Epithelial cell of proximal tubule (primary cell): ENCODE data around the gene FRMD8. TPM values are rescaled to one million over a fixed set of nuclear protein-coding genes. Genes with fewer than 3 reads are reported as not detected.

ENCODE experiments used
- DNase-seq: peaks from one replicate; pipeline ENCODE4 v3.0.0-alpha.2; 2011; ENCODE audit warnings: low read depth
- H3K4me3 ChIP-seq: 2 replicates; pipeline ENCODE4 v1.5.1; 2011; ENCODE audit warnings: low read depth, mild to moderate bottlenecking, low read length
- CTCF ChIP-seq: conservative IDR thresholded peaks from 2 replicates; pipeline ENCODE4 v1.5.1; 2012; ENCODE audit warnings: low read depth, mild to moderate bottlenecking, low read length
- total RNA-seq: library from RNA; depleted of rRNA; stranded (reverse); fragments of >200 nt; gene quantifications from 2 replicates; pipeline ENCODE4 v1.2.3, GENCODE V29; 2015

FRMD8 gene
- total RNA-seq, 1 donor from 2014 or later, result 43.5 TPM

- H3K4me3 ChIP-seq, result no peak overlapping the region
- no peak for TF ChIP-seq CTCF
- no peak for DNase-seq
Observed at GRCh38 chr11:65384301-65384889, 2.0 kb upstream of the FRMD8 start.

- no peak for TF ChIP-seq CTCF
- H3K4me3 ChIP-seq, result peak overlapping the region; percentile 1
- DNase-seq, result no peak
Observed at GRCh38 chr11:65388731-65389130, 2.3 kb downstream of the FRMD8 start.

GRCh38 chr11:65389294-65389980, 3.0 kb downstream of the FRMD8 start:
- no peak overlapping the region for H3K4me3 ChIP-seq
- no peak for TF ChIP-seq CTCF
- DNase-seq, result no peak

DNA sequence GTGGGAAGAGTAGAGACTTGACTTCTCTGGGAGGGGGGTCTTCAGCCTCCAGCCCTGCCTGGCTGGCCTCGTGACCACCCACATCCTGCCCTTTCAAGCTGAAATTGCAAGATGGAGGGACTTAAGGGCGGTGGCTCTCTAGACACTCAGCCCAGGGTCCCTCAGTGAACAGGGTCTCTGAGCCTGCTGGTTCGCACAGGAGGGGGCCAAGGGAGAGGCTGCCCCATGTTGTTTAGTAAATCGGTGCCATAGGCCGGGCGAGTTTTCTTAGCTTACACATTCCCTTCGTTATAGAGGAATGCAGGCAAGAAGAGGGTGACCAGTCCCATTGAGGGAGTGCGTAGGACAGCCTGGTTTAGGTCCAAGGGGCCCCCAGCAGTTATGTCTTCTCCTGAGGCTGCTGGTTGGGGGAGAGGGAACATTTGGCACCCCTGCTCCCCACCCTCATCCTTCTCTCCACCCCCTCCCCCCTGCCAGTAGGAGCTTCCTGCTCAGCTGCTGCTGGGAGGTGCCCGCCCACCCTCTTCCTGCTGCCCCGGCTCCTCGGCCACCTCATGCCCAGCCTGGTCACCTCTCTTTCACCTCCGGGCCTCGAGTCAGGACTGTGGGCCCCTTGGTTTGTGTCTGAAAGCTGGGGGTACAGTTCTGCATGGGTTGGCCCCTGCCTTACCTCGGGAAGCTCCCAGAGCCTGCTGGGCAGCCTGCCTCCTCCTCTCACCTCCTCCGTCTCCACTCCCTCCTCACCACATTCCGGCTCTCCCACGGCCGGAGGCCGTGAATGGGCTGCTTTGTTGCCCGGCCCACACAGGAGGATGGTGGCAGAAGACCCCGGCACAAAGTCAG, 3.9 kb downstream of the FRMD8 start:
- H3K4me3 ChIP-seq, result no peak overlapping the region
- DNase-seq, result no peak
- no peak for TF ChIP-seq CTCF

GRCh38 chr11:65390996-65391395, 4.6 kb downstream of the FRMD8 start:
- no peak for TF ChIP-seq CTCF

GRCh38 chr11:65392186-65392829, 5.9 kb downstream of the FRMD8 start:
- DNase-seq, result no peak
- no peak overlapping the region for H3K4me3 ChIP-seq
- TF ChIP-seq CTCF, result no peak

More at GRCh38 chr11:65390996-65391395, 4.6 kb downstream of the FRMD8 start:
- DNase-seq, result no peak
- H3K4me3 ChIP-seq, result no peak overlapping the region
